ENCODE results near the gene GRID2. TPM values are rescaled to one million over a fixed set of nuclear protein-coding genes. Genes with fewer than 3 reads are reported as not detected.

The GRID2 gene
- polyA plus RNA-seq, 1 of the 3 experiments (the other 2 are of a cell fraction) = not detected

DNA sequence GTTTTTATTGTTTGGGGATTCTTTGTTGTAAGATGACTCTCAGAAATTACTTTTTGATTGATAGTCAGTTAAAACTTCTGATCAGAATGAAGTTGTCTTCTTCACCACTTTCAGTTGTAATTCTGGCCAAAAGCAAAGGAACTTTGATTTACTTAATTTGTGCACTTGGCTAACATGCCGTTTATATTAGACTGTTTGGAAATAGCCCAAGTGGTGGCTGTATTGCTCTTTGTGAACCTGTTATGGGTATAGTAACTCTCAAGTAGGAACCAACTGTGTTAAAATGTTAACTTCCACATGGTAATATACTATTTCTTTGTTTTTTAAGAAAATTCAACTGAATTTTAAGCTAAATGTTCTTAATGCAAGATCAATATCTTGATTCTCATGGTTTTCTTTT is 581.9 kb downstream of the GRID2 start:
- Histone ChIP-seq H3K9ac (no peak overlapping the region), H3F3A (replicated peaks; ENCODE audit: insufficient read depth) (no peaks in the 10 kb centered on the region), H3K27me3 (ENCODE audit: insufficient read depth) (no peaks in the 10 kb centered on the region), H3K4me3 (ENCODE audit: low read depth in 2 of 2, low read length in 1 of 2) (no peak overlapping the region), H3K36me3 (replicated peaks in 1 of 2; ENCODE audit: control insufficient read depth in 1 of 2, insufficient read depth in 2 of 2, low read length in 1 of 2) (no peaks in the 10 kb centered on the region), H3K79me2 (ENCODE audit: insufficient read depth) (no peaks in the 10 kb centered on the region), H3K27ac (ENCODE audit: low read depth in 2 of 2, low read length in 1 of 2) (no peak overlapping the region), H3K4me1 (ENCODE audit: control insufficient read depth in 1 of 2, insufficient read depth in 2 of 2, low read depth in 1 of 2, low read length in 1 of 2) (no peaks in the 10 kb centered on the region), H3K9me3 (no peaks in the 10 kb centered on the region), H3K9me2 (no peaks in the 10 kb centered on the region), H4K20me1 (ENCODE audit: insufficient read depth) (no peaks in the 10 kb centered on the region), H3K4me2 (no peak overlapping the region), H2AFZ (ENCODE audit: low read depth) (no peak overlapping the region)
- TF ChIP-seq JUND (IDR thresholded peaks at IDR 0.05) (no peak), FOSL2 (IDR thresholded peaks at IDR 0.05; ENCODE audit: borderline replicate concordance, low read depth) (no peak), RXRA (IDR thresholded peaks at IDR 0.05; ENCODE audit: borderline replicate concordance, low read depth) (no peak)
- ChIA-PET POLR2A (no interaction called here), CTCF (no interaction called here)
- 89% methylated on average over 1 of the region's 1 CpG for WGBS (ENCODE audit: low lambda C conversion rate)
- no peak for DNase-seq

DNA sequence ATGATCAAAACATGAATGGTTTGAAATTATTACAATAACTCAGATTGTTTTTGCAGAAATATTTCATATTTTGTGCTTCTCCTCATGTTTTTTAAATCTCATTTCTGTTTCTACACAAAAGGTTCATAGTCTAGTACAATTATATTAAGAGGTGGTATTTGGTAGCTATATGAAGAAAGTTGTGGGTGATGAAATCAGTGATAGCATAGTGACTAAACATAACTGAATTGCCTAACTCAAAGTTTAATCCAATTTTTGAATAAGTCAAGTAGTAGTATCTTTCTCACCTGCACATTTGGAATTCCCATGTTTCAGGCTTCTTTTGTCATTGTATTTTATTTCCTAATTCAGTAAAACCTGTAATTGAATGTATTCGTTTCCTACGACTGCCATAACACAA is 648.7 kb downstream of the GRID2 start:
- H3K4me3 ChIP-seq (ENCODE audit: low read depth in 2 of 2, low read length in 1 of 2) = no peak overlapping the region
- H3F3A ChIP-seq (replicated peaks; ENCODE audit: insufficient read depth) = no peaks in the 10 kb centered on the region
- H3K79me2 ChIP-seq (ENCODE audit: insufficient read depth) = no peaks in the 10 kb centered on the region
- H3K36me3 ChIP-seq (replicated peaks in 1 of 2; ENCODE audit: control insufficient read depth in 1 of 2, insufficient read depth in 2 of 2, low read length in 1 of 2) = no peaks in the 10 kb centered on the region
- CTCF ChIA-PET = no interaction called here
- POLR2A ChIA-PET = no interaction called here
- no peaks in the 10 kb centered on the region for H3K4me1 ChIP-seq (ENCODE audit: control insufficient read depth in 1 of 2, insufficient read depth in 2 of 2, low read depth in 1 of 2, low read length in 1 of 2)
- no peaks in the 10 kb centered on the region for H3K9me3 ChIP-seq
- H3K27me3 ChIP-seq (ENCODE audit: insufficient read depth) = no peaks in the 10 kb centered on the region
- H3K9me2 ChIP-seq = no peaks in the 10 kb centered on the region
- DNase-seq = no peak
- H3K4me2 ChIP-seq = no peak overlapping the region
- no peak for TF ChIP-seq RAD21 (IDR thresholded peaks at IDR 0.05; ENCODE audit: low read length)
- no peak for TF ChIP-seq FOSL2 (IDR thresholded peaks at IDR 0.05; ENCODE audit: borderline replicate concordance, low read depth)
- no peak for TF ChIP-seq NRF1 (IDR thresholded peaks at IDR 0.05; ENCODE audit: low read depth, low read length)
- TF ChIP-seq RCOR1 (IDR thresholded peaks at IDR 0.05; ENCODE audit: low read length) = no peak
- TF ChIP-seq, protein P1, sequence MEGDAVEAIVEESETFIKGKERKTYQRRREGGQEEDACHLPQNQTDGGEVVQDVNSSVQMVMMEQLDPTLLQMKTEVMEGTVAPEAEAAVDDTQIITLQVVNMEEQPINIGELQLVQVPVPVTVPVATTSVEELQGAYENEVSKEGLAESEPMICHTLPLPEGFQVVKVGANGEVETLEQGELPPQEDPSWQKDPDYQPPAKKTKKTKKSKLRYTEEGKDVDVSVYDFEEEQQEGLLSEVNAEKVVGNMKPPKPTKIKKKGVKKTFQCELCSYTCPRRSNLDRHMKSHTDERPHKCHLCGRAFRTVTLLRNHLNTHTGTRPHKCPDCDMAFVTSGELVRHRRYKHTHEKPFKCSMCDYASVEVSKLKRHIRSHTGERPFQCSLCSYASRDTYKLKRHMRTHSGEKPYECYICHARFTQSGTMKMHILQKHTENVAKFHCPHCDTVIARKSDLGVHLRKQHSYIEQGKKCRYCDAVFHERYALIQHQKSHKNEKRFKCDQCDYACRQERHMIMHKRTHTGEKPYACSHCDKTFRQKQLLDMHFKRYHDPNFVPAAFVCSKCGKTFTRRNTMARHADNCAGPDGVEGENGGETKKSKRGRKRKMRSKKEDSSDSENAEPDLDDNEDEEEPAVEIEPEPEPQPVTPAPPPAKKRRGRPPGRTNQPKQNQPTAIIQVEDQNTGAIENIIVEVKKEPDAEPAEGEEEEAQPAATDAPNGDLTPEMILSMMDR (IDR thresholded peaks at IDR 0.05) = no peak
- no peak for TF ChIP-seq POLR2AphosphoS5 (IDR thresholded peaks at IDR 0.05; ENCODE audit: low read depth, low read length)
- TF ChIP-seq MEF2A (IDR thresholded peaks at IDR 0.05; ENCODE audit: borderline replicate concordance, low read depth) = no peak
- TF ChIP-seq, protein P2, sequence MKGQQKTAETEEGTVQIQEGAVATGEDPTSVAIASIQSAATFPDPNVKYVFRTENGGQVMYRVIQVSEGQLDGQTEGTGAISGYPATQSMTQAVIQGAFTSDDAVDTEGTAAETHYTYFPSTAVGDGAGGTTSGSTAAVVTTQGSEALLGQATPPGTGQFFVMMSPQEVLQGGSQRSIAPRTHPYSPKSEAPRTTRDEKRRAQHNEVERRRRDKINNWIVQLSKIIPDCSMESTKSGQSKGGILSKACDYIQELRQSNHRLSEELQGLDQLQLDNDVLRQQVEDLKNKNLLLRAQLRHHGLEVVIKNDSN (IDR thresholded peaks at IDR 0.05; ENCODE audit: borderline replicate concordance, low read depth) = no peak
- TF ChIP-seq MXI1 (IDR thresholded peaks at IDR 0.05; ENCODE audit: low read depth, low read length) = no peak
- no peak for TF ChIP-seq EP300 (IDR thresholded peaks at IDR 0.05; ENCODE audit: borderline replicate concordance in 1 of 2, low read depth in 1 of 2, low read length in 1 of 2)
- TF ChIP-seq RFX5 (IDR thresholded peaks at IDR 0.05; ENCODE audit: low read length) = no peak
- TF ChIP-seq GABPA (IDR thresholded peaks at IDR 0.05; ENCODE audit: low read depth) = no peak
- TF ChIP-seq YY1 (IDR thresholded peaks at IDR 0.05; ENCODE audit: low read depth) = no peak
- TF ChIP-seq TAF1 (IDR thresholded peaks at IDR 0.05; ENCODE audit: borderline replicate concordance, low read depth, low read length) = no peak
- H3K27ac ChIP-seq (ENCODE audit: low read depth in 2 of 2, low read length in 1 of 2) = no peak overlapping the region
- 57% methylated on average over 2 of the region's 2 CpGs for WGBS (ENCODE audit: low lambda C conversion rate)
- H2AFZ ChIP-seq (ENCODE audit: low read depth) = no peak overlapping the region
- H3K9ac ChIP-seq = no peak overlapping the region
- H4K20me1 ChIP-seq (ENCODE audit: insufficient read depth) = no peaks in the 10 kb centered on the region

Measured in SK-N-SH (cell line).